Measurements from ENCODE around the gene MNAT1. TPM values are rescaled to one million over a fixed set of nuclear protein-coding genes. Genes with fewer than 3 reads are reported as not detected.
"Not testable (repeated sequence)": the region's sequence is repeated elsewhere in the genome, so short reads cannot be mapped to it uniquely, and the experiment has no call there.

Gene MNAT1
- total RNA-seq, 1 donor from 2014 or later = 32.7 TPM

- H3K4me1 Mint-ChIP-seq (ENCODE audit: unreplicated experiment) = no peaks in the 10 kb centered on the region
Measured at GRCh38 chr14:60839657-60840056, 105.1 kb downstream of the MNAT1 start.

GRCh38 chr14:60840313-60840712 is 105.8 kb downstream of the MNAT1 start:
- H3K27me3 Mint-ChIP-seq = no peaks in the 10 kb centered on the region
- no peak for DNase-seq (ENCODE audit: extremely low spot score, unreplicated experiment)
- peaks cover 5% of the 10 kb centered on the region for H3K9me3 Mint-ChIP-seq
- TF ChIP-seq CTCF (conservative IDR thresholded peaks at IDR 0.05) = no peak
- H3K4me1 Mint-ChIP-seq (ENCODE audit: unreplicated experiment) = no peaks in the 10 kb centered on the region
- H3K27ac Mint-ChIP-seq = no peak overlapping the region
- no peak overlapping the region for H3K4me3 Mint-ChIP-seq
- H3K36me3 Mint-ChIP-seq = peaks cover 28% of the 10 kb centered on the region

More at GRCh38 chr14:60839657-60840056, 105.1 kb downstream of the MNAT1 start:
- DNase-seq (ENCODE audit: extremely low spot score, unreplicated experiment) = no peak
- peaks cover 32% of the 10 kb centered on the region for H3K36me3 Mint-ChIP-seq
- H3K9me3 Mint-ChIP-seq = peaks cover 5% of the 10 kb centered on the region
- no peaks in the 10 kb centered on the region for H3K27me3 Mint-ChIP-seq
- no peak for TF ChIP-seq CTCF (conservative IDR thresholded peaks at IDR 0.05)
- no peak overlapping the region for H3K27ac Mint-ChIP-seq
- H3K4me3 Mint-ChIP-seq = no peak overlapping the region

- H3K27ac Mint-ChIP-seq = no peak overlapping the region
- H3K9me3 Mint-ChIP-seq = peaks cover 5% of the 10 kb centered on the region
- H3K4me3 Mint-ChIP-seq = no peak overlapping the region
- H3K27me3 Mint-ChIP-seq = no peaks in the 10 kb centered on the region
- no peaks in the 10 kb centered on the region for H3K4me1 Mint-ChIP-seq (ENCODE audit: unreplicated experiment)
- peaks cover 30% of the 10 kb centered on the region for H3K36me3 Mint-ChIP-seq
- no peak for DNase-seq (ENCODE audit: extremely low spot score, unreplicated experiment)
- TF ChIP-seq CTCF (conservative IDR thresholded peaks at IDR 0.05) = no peak
Measured at GRCh38 chr14:60845523-60845922, 111.0 kb downstream of the MNAT1 start.

GRCh38 chr14:60848066-60848465 is 113.5 kb downstream of the MNAT1 start:
- TF ChIP-seq CTCF (conservative IDR thresholded peaks at IDR 0.05) = no peak
- H3K27ac Mint-ChIP-seq = no peak overlapping the region
- peaks cover 9% of the 10 kb centered on the region for H3K9me3 Mint-ChIP-seq
- H3K4me1 Mint-ChIP-seq (ENCODE audit: unreplicated experiment) = no peaks in the 10 kb centered on the region
- DNase-seq (ENCODE audit: extremely low spot score, unreplicated experiment) = no peak
- H3K27me3 Mint-ChIP-seq = no peaks in the 10 kb centered on the region
- H3K4me3 Mint-ChIP-seq = no peak overlapping the region
- H3K36me3 Mint-ChIP-seq = peaks cover 48% of the 10 kb centered on the region

GRCh38 chr14:60851692-60852091 is 117.1 kb downstream of the MNAT1 start:
- H3K4me1 Mint-ChIP-seq (ENCODE audit: unreplicated experiment); H3K27me3 Mint-ChIP-seq; H3K27ac Mint-ChIP-seq; DNase-seq (ENCODE audit: extremely low spot score, unreplicated experiment): not testable (repeated sequence)
- peaks cover 14% of the 10 kb centered on the region for H3K9me3 Mint-ChIP-seq
- H3K36me3 Mint-ChIP-seq = peaks cover 69% of the 10 kb centered on the region
- H3K4me3 Mint-ChIP-seq = peak overlapping the region; percentile 21

GRCh38 chr14:60856111-60856510 is 121.5 kb downstream of the MNAT1 start:
- DNase-seq (ENCODE audit: extremely low spot score, unreplicated experiment) = no peak
- Mint-ChIP-seq H3K27me3 (no peaks in the 10 kb centered on the region), H3K9me3 (peaks cover 14% of the 10 kb centered on the region), H3K4me1 (ENCODE audit: unreplicated experiment) (peaks cover 8% of the 10 kb centered on the region), H3K27ac (no peak overlapping the region), H3K36me3 (peaks cover 57% of the 10 kb centered on the region), H3K4me3 (no peak overlapping the region)
- TF ChIP-seq CTCF (conservative IDR thresholded peaks at IDR 0.05) = no peak

Measured in type B pancreatic cell (in vitro differentiated cells).